B cell (primary cell): ENCODE data around the gene PPP2R3A. TPM values are rescaled to one million over a fixed set of nuclear protein-coding genes. Genes with fewer than 3 reads are reported as not detected.
A peak's percentile ranks its signal among the peaks of the same experiment; 100 is the strongest.

Experiments
- ATAC-seq: fragments of 200-7000 bp; cut with Tn5 transposase; one replicate; pipeline ENCODE4 v1.10.0; 2021; ENCODE audit warnings: low read depth, mild to moderate bottlenecking, moderate number of reproducible peaks, moderate library complexity
- CTCF ChIA-PET: fragments of 350-600 bp; sonication (Branson Sonifier 250); formaldehyde crosslinking; loops from one replicate; lab custom pipeline; 2021; ENCODE audit warnings: antibody characterized with exemption, inconsistent platforms; lab: Charles Lee
- POLR2A ChIA-PET: fragments of 350-600 bp; sonication (Branson Sonifier 250); formaldehyde crosslinking; loops from one replicate; lab custom pipeline; 2021; ENCODE audit warnings: antibody characterized with exemption; lab: Charles Lee
- DNase-seq: peaks from one replicate; pipeline ENCODE4 v3.0.0; 2013
- H2AFZ ChIP-seq: 2 replicates; pipeline ENCODE4 v1.6.1; 2012; ENCODE audit warnings: mild to moderate bottlenecking, low read depth, low read length; ENCODE audit not compliant: insufficient read depth, poor library complexity, severe bottlenecking
- H3K27ac ChIP-seq, 2 donors: 1 replicate in 1 of 2; 2 replicates in 1 of 2; pipeline ENCODE4 v1.5.1; 2012 to 2013; ENCODE audit warnings: low read length in 2 of 2, mild to moderate bottlenecking in 2 of 2, moderate library complexity in 1 of 2
- H3K27me3 ChIP-seq, 4 experiments: fragments of 200-600 bp in 1 of 4; sonication (generic) in 1 of 4; replicated peaks in 1 of 4; 1 replicate in 2 of 4; 2 replicates in 2 of 4; pipeline versions ENCODE4 v1.6.1 to v1.7.0; 2013 to 2016; ENCODE audit warnings: low read length in 3 of 4, mild to moderate bottlenecking in 2 of 4, mixed read lengths in 1 of 4, moderate library complexity in 1 of 4; ENCODE audit not compliant: insufficient read depth in 4 of 4, control insufficient read depth in 3 of 4; ENCODE audit errors: control extremely low read depth in 1 of 4
- H3K36me3 ChIP-seq, 2 experiments: replicated peaks in 1 of 2; 1 replicate in 1 of 2; 2 replicates in 1 of 2; pipeline versions ENCODE4 v1.6.1 to v1.7.1; 2013; ENCODE audit warnings: low read length in 1 of 2; ENCODE audit not compliant: insufficient read depth in 2 of 2, control insufficient read depth in 1 of 2; ENCODE audit errors: control extremely low read depth in 1 of 2, extremely low read depth in 1 of 2
- H3K4me1 ChIP-seq, 2 donors: fragments of 200-600 bp in 1 of 2; sonication (generic) in 1 of 2; 1 replicate in 1 of 2; 2 replicates in 1 of 2; pipeline versions ENCODE4 v1.5.1 to v1.6.1; 2013 to 2017; ENCODE audit warnings: low read length in 2 of 2; ENCODE audit not compliant: control insufficient read depth in 2 of 2, insufficient read depth in 2 of 2
- H3K4me2 ChIP-seq: replicated peaks from 2 replicates; pipeline ENCODE3; 2012; ENCODE audit warnings: mild to moderate bottlenecking, low read depth, low read length; ENCODE audit not compliant: poor library complexity, severe bottlenecking
- H3K4me3 ChIP-seq, 5 experiments: fragments of 200-600 bp in 1 of 5; sonication (generic) in 1 of 5; 1 replicate in 3 of 5; 2 replicates in 2 of 5; pipeline versions ENCODE4 v1.5.1 to v1.7.0; 2011 to 2016; ENCODE audit warnings: low read length in 4 of 5, mild to moderate bottlenecking in 4 of 5, low read depth in 2 of 5, control low read depth in 1 of 5, moderate library complexity in 1 of 5; ENCODE audit not compliant: insufficient read depth in 1 of 5; ENCODE audit errors: control extremely low read depth in 1 of 5, extremely low read depth in 1 of 5
- H3K79me2 ChIP-seq: fragments of 200-600 bp; sonication (generic); one replicate; pipeline ENCODE4 v1.6.0; 2016; ENCODE audit warnings: low read length; ENCODE audit not compliant: control insufficient read depth, insufficient read depth
- H3K9ac ChIP-seq: fragments of 200-600 bp; sonication (generic); 2 replicates; pipeline ENCODE4 v1.6.1; 2017; ENCODE audit warnings: mild to moderate bottlenecking, low read length, moderate library complexity
- H3K9me3 ChIP-seq, 3 donors: one replicate each; pipeline versions ENCODE4 v1.6.1 to v1.7.1; 2013; ENCODE audit warnings: low read length in 2 of 3; ENCODE audit not compliant: control insufficient read depth in 2 of 3, insufficient read depth in 1 of 3; ENCODE audit errors: control extremely low read depth in 1 of 3
- H4K20me1 ChIP-seq: 2 replicates; pipeline ENCODE4 v1.6.0; 2012; ENCODE audit warnings: mild to moderate bottlenecking, low read length; ENCODE audit not compliant: insufficient read depth, control insufficient read depth, poor library complexity, severe bottlenecking
- H3K27ac Mint-ChIP-seq: one replicate; pipeline ENCODE4 v1.8.0; 2021; ENCODE audit warnings: mixed read lengths
- H3K27me3 Mint-ChIP-seq: one replicate; pipeline ENCODE4 v1.8.0; 2021; ENCODE audit warnings: mixed read lengths
- H3K4me1 Mint-ChIP-seq: one replicate; pipeline ENCODE4 v1.8.0; 2021; ENCODE audit warnings: mixed read lengths
- H3K4me3 Mint-ChIP-seq: one replicate; pipeline ENCODE4 v1.8.0; 2021; ENCODE audit warnings: mixed read lengths
- H3K9me3 Mint-ChIP-seq: one replicate; pipeline ENCODE4 v1.8.0; 2022; ENCODE audit warnings: mixed read lengths; ENCODE audit not compliant: insufficient read depth
- EZH2 ChIP-seq: IDR thresholded peaks from 2 replicates; pipeline ENCODE4 v1.6.1; 2012; ENCODE audit warnings: borderline replicate concordance, low read depth, mild to moderate bottlenecking, moderate library complexity, low read length; ENCODE audit not compliant: insufficient read depth, poor library complexity, severe bottlenecking
- WGBS: methylation state at CpG from one replicate; pipeline ENCODE4 v1.1.5; 2013; ENCODE audit warnings: missing lambda C conversion rate; ENCODE audit not compliant: insufficient coverage; 5-methylcytosine and 5-hydroxymethylcytosine counted together
- intact Hi-C: fragments of 100-400 bp; cut with micrococcal nuclease; formaldehyde crosslinking; loops from one replicate; pipeline ENCODE4 v1.10.0; 2022
- polyA plus RNA-seq: library from polyadenylated mRNA; depleted of rRNA; stranded (reverse); fragments of >200 nt; gene quantifications from 2 replicates; pipeline ENCODE4 v1.2.3, GENCODE V29; 2012
- total RNA-seq, 2 donors: library from RNA; stranded (reverse); fragments of 120-200 nt in 1 of 2; gene quantifications; 1 replicate in 1 of 2; 2 replicates in 1 of 2; pipeline versions ENCODE4 v1.2.3 to v1.2.4, GENCODE V29; 2013 to 2022
- TF ChIP-seq, protein P1 (sequence below): fragments of 200-600 bp; IDR thresholded peaks from one replicate; pipeline ENCODE4 v1.8.0; 2022; ENCODE audit warnings: antibody characterized with exemption, mild to moderate bottlenecking

Gene PPP2R3A
- total and polyA plus RNA-seq, 2 donors (not counting 1 experiment from before 2014, with no cell fraction given): 0.03 to 0.22 TPM

DNA sequence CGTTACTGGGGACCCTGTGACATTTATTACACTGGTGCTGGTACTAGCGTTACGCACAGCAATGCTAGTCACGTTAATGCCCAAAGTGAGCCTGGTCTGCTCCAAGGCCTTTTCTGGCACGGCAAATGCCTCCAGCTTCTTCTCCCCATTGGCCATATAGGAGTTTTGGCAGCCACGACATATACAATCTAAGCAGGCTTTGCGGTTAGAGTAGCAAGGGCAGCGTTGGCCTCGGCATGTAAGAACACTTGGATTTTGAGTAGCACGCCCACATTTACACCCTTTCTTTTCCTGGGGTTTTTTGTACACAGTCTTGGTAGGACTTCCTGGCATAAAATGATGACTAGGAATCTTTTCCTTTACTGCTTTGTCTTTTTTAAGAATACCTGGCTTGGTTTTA lies 185.7 kb downstream of the PPP2R3A start:
- ATAC-seq (no peak), DNase-seq (no peak)
- Histone ChIP-seq H3K9ac (no peak overlapping the region), H3K27ac (no peak overlapping the region), H3K79me2 (peaks cover 73% of the 10 kb centered on the region), H3K4me3 (no peak overlapping the region), H3K36me3 (peaks cover 4 to 32% of the 10 kb centered on the region in 2 experiments), H3K4me1 (peaks cover 3 to 4% of the 10 kb centered on the region in 2 donors), H3K9me3 (no peaks in the 10 kb centered on the region), H4K20me1 (peaks cover 84% of the 10 kb centered on the region), H2AFZ (no peak overlapping the region), H3K4me2 (no peak overlapping the region), H3K27me3 (no peaks in the 10 kb centered on the region)
- ChIA-PET CTCF (no interaction called here), POLR2A (no interaction called here)
- Mint-ChIP-seq H3K9me3 (no peaks in the 10 kb centered on the region), H3K27me3 (no peaks in the 10 kb centered on the region), H3K4me1 (peaks cover 38% of the 10 kb centered on the region), H3K27ac (no peak overlapping the region), H3K4me3 (no peak overlapping the region)
- WGBS: 97% methylated on average over 10 of the region's 10 CpGs
- intact Hi-C loops: no loop called here
- TF ChIP-seq, protein P1, sequence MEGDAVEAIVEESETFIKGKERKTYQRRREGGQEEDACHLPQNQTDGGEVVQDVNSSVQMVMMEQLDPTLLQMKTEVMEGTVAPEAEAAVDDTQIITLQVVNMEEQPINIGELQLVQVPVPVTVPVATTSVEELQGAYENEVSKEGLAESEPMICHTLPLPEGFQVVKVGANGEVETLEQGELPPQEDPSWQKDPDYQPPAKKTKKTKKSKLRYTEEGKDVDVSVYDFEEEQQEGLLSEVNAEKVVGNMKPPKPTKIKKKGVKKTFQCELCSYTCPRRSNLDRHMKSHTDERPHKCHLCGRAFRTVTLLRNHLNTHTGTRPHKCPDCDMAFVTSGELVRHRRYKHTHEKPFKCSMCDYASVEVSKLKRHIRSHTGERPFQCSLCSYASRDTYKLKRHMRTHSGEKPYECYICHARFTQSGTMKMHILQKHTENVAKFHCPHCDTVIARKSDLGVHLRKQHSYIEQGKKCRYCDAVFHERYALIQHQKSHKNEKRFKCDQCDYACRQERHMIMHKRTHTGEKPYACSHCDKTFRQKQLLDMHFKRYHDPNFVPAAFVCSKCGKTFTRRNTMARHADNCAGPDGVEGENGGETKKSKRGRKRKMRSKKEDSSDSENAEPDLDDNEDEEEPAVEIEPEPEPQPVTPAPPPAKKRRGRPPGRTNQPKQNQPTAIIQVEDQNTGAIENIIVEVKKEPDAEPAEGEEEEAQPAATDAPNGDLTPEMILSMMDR: no peak
- TF ChIP-seq EZH2: no peak

DNA sequence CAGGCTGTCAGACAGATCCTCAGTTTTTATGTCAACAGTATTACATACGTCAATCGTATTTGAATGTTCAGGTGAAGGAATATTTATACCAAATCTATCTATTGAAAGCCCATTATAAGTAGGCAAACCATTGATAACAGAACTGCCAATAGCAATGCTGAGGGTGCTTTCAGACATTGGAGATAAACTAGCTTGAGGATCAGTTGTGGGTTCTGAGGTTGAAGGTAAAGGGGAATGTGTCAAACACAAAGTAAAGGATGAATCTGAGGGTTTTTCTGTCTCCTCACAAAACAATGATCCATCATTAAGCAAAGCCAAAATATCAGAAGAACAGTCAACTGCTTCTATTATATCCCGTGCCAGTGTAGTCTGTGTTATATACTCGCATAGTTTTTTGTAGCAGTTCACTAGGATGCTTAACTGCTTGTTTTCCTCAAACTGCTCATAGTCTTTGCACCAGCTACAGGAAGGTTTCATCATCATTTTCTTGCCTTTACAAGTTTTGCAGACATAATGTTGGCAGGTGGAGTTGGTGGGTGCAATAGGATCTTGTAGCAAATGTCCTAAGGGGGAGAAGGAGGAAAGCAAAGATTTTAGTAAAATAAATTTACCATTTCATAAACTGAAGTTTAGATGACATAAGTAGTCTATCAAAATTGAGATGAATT lies 186.8 kb downstream of the PPP2R3A start:
- peaks cover 40% of the 10 kb centered on the region for H3K4me1 Mint-ChIP-seq
- peaks cover 3 to 4% of the 10 kb centered on the region in 2 donors for H3K4me1 ChIP-seq
- peaks cover 87% of the 10 kb centered on the region for H4K20me1 ChIP-seq
- no peaks in the 10 kb centered on the region for H3K9me3 Mint-ChIP-seq
- H3K79me2 ChIP-seq: peaks cover 84% of the 10 kb centered on the region
- ATAC-seq (no peak), DNase-seq (no peak)
- no peak overlapping the region for H2AFZ ChIP-seq
- H3K9ac ChIP-seq: no peak overlapping the region
- ChIA-PET CTCF (no interaction called here), POLR2A (no interaction called here)
- H3K9me3 ChIP-seq: no peaks in the 10 kb centered on the region
- H3K4me3 ChIP-seq: no peak overlapping the region
- no peak overlapping the region for H3K4me2 ChIP-seq
- no CpG with 5 or more reads among the region's 4 CpGs for WGBS
- no peak for TF ChIP-seq EZH2
- TF ChIP-seq, protein P1: no peak
- no peaks in the 10 kb centered on the region for H3K27me3 ChIP-seq
- H3K36me3 ChIP-seq: peaks cover 4 to 32% of the 10 kb centered on the region in 2 experiments
- H3K4me3 Mint-ChIP-seq: no peak overlapping the region
- no peak overlapping the region for H3K27ac Mint-ChIP-seq
- H3K27ac ChIP-seq: peak overlapping the region in 1 of 2 donors; percentile 32
- intact Hi-C loops: no loop called here
- H3K27me3 Mint-ChIP-seq: no peaks in the 10 kb centered on the region
